Tibial artery (tissue), 4 donors: Measurements from ENCODE around the gene ULK4.

Experiments
- DNase-seq, 2 donors: peaks; one replicate each; pipeline ENCODE4 v3.0.0-alpha.2; 2019
- H3K27ac ChIP-seq, 2 donors: fragments of 200-600 bp; sonication (generic) in 1 of 2; 1 replicate in 1 of 2; 2 replicates in 1 of 2; pipeline ENCODE4 v1.5.1; 2018 to 2019; ENCODE audit warnings: mild to moderate bottlenecking in 1 of 2
- H3K27me3 ChIP-seq, 2 donors: fragments of 200-600 bp; sonication (generic) in 1 of 2; one replicate each; pipeline versions ENCODE4 v1.5.1 to v1.6.0; 2016 to 2019
- H3K36me3 ChIP-seq, 3 donors: fragments of 200-600 bp; sonication (generic) in 2 of 3; one replicate each; pipeline ENCODE4 v1.5.1; 2016 to 2019; ENCODE audit warnings: mild to moderate bottlenecking in 2 of 3
- H3K4me1 ChIP-seq, 4 donors: fragments of 200-600 bp; sonication (generic) in 2 of 4; 1 replicate in 3 of 4; 2 replicates in 1 of 4; pipeline ENCODE4 v1.5.1; 2016 to 2019
- H3K4me3 ChIP-seq, 2 donors: fragments of 200-600 bp; sonication (generic) in 1 of 2; 1 replicate in 1 of 2; 2 replicates in 1 of 2; pipeline ENCODE4 v1.5.1; 2018 to 2019; ENCODE audit warnings: mild to moderate bottlenecking in 2 of 2
- H3K9me3 ChIP-seq, 3 donors: fragments of 200-600 bp; sonication (generic) in 1 of 3; one replicate each; pipeline ENCODE4 v1.5.1; 2016 to 2019
- CTCF ChIP-seq, 2 experiments: fragments of 200-600 bp in 1 of 2; fragments of 450-650 bp in 1 of 2; IDR thresholded peaks; one replicate each; pipeline ENCODE4 v1.5.1; 2017 to 2019; ENCODE audit warnings: antibody characterized with exemption in 2 of 2, mild to moderate bottlenecking in 1 of 2, moderate library complexity in 1 of 2
- intact Hi-C: fragments of 100-400 bp; cut with DNase I; formaldehyde crosslinking; loops from one replicate; pipeline ENCODE4 v1.15.0; 2023; ENCODE audit warnings: low total_unique reads

ULK4 gene

GRCh38 chr3:41297750-41298149 is 664.2 kb downstream of the ULK4 start:
- DNase-seq, result no peak
- H3K36me3 ChIP-seq, result no peaks in the 10 kb centered on the region
- intact Hi-C loops, result no loop called here
- H3K9me3 ChIP-seq, result no peaks in the 10 kb centered on the region
- H3K27me3 ChIP-seq, result no peaks in the 10 kb centered on the region
- no peaks in the 10 kb centered on the region for H3K4me1 ChIP-seq
- no peak for TF ChIP-seq CTCF (IDR thresholded peaks at IDR 0.05)
- H3K27ac ChIP-seq, result no peak overlapping the region
- H3K4me3 ChIP-seq, result no peak overlapping the region

GRCh38 chr3:41296556-41296955 is 665.3 kb downstream of the ULK4 start:
- intact Hi-C loops, result no loop called here
- H3K4me3 ChIP-seq, result no peak overlapping the region
- no peak for TF ChIP-seq CTCF (IDR thresholded peaks at IDR 0.05)
- no peaks in the 10 kb centered on the region for H3K4me1 ChIP-seq
- no peaks in the 10 kb centered on the region for H3K36me3 ChIP-seq
- no peak overlapping the region for H3K27ac ChIP-seq
- no peak for DNase-seq
- no peaks in the 10 kb centered on the region for H3K9me3 ChIP-seq
- no peaks in the 10 kb centered on the region for H3K27me3 ChIP-seq

- no peak for TF ChIP-seq CTCF (IDR thresholded peaks at IDR 0.05)
Observed at GRCh38 chr3:41295740-41296139, 666.2 kb downstream of the ULK4 start.

GRCh38 chr3:41293169-41293681 is 668.7 kb downstream of the ULK4 start:
- no peaks in the 10 kb centered on the region for H3K4me1 ChIP-seq
- H3K27me3 ChIP-seq, result no peaks in the 10 kb centered on the region
- TF ChIP-seq CTCF (IDR thresholded peaks at IDR 0.05), result no peak
- no peak overlapping the region for H3K27ac ChIP-seq
- no peak for DNase-seq
- no peaks in the 10 kb centered on the region for H3K9me3 ChIP-seq
- H3K36me3 ChIP-seq, result no peaks in the 10 kb centered on the region
- no peak overlapping the region for H3K4me3 ChIP-seq
- intact Hi-C loops, result no loop called here

More at GRCh38 chr3:41295740-41296139, 666.2 kb downstream of the ULK4 start:
- no peak for DNase-seq
- intact Hi-C loops, result no loop called here
- Histone ChIP-seq H3K4me3 (no peak overlapping the region), H3K4me1 (no peaks in the 10 kb centered on the region), H3K27me3 (no peaks in the 10 kb centered on the region), H3K27ac (no peak overlapping the region), H3K36me3 (no peaks in the 10 kb centered on the region), H3K9me3 (no peaks in the 10 kb centered on the region)

GRCh38 chr3:41290736-41291135 is 671.2 kb downstream of the ULK4 start:
- no peaks in the 10 kb centered on the region for H3K9me3 ChIP-seq
- no peak overlapping the region for H3K27ac ChIP-seq
- no peak overlapping the region for H3K4me3 ChIP-seq
- no peak for TF ChIP-seq CTCF (IDR thresholded peaks at IDR 0.05)
- H3K27me3 ChIP-seq, result no peaks in the 10 kb centered on the region
- intact Hi-C loops, result no loop called here
- no peaks in the 10 kb centered on the region for H3K36me3 ChIP-seq
- no peak for DNase-seq
- H3K4me1 ChIP-seq, result no peaks in the 10 kb centered on the region

- Histone ChIP-seq H3K36me3 (no peaks in the 10 kb centered on the region), H3K9me3 (no peaks in the 10 kb centered on the region), H3K27me3 (no peaks in the 10 kb centered on the region), H3K27ac (no peak overlapping the region), H3K4me3 (no peak overlapping the region), H3K4me1 (no peaks in the 10 kb centered on the region)
- DNase-seq, result no peak
- TF ChIP-seq CTCF (IDR thresholded peaks at IDR 0.05), result no peak
- intact Hi-C loops, result no loop called here
Observed at GRCh38 chr3:41290306-41290705, 671.6 kb downstream of the ULK4 start.
